ENCODE measurements around the gene CDKAL1.

The CDKAL1 gene

DNA sequence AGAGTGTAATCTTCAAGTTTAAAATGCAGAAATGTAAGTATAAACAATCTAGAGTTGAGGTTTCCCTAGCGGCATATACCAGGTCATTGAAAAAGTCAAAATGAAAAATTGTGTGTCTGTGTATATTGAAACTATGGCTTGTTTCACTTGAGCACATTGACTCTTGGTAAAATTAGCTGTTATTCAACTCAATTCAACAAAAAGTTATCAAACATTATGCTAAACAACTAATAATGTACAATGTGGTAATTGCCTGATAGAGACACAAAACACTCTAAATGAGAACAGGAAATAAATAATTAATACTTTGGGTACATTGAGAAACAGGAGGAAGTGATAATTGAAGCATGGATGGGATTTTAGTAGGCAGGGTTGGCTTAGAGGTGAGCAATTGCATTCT is 444.8 kb downstream of the CDKAL1 start:
- no peak for TF ChIP-seq CEBPB (IDR thresholded peaks at IDR 0.05)
- no peak for TF ChIP-seq EP300 (IDR thresholded peaks at IDR 0.05; ENCODE audit: borderline replicate concordance)
- no peak for TF ChIP-seq TEAD4 (IDR thresholded peaks at IDR 0.05)
- TF ChIP-seq, protein P1, sequence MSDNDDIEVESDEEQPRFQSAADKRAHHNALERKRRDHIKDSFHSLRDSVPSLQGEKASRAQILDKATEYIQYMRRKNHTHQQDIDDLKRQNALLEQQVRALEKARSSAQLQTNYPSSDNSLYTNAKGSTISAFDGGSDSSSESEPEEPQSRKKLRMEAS (IDR thresholded peaks at IDR 0.05) = no peak
- TF ChIP-seq, protein P2, sequence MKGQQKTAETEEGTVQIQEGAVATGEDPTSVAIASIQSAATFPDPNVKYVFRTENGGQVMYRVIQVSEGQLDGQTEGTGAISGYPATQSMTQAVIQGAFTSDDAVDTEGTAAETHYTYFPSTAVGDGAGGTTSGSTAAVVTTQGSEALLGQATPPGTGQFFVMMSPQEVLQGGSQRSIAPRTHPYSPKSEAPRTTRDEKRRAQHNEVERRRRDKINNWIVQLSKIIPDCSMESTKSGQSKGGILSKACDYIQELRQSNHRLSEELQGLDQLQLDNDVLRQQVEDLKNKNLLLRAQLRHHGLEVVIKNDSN (IDR thresholded peaks at IDR 0.05) = no peak
- no peak for TF ChIP-seq RAD21 (IDR thresholded peaks at IDR 0.05; ENCODE audit: low read depth)
- TF ChIP-seq ZBTB7A (IDR thresholded peaks at IDR 0.05; ENCODE audit: low read depth) = no peak
- TF ChIP-seq EGR1 (IDR thresholded peaks at IDR 0.05) = no peak
- no peak for TF ChIP-seq NFIC (IDR thresholded peaks at IDR 0.05)
- no peak for TF ChIP-seq TAF1 (IDR thresholded peaks at IDR 0.05; ENCODE audit: low read depth)
- no peak for TF ChIP-seq FOXM1 (IDR thresholded peaks at IDR 0.05; ENCODE audit: borderline replicate concordance, low read depth)
- TF ChIP-seq YY1 (IDR thresholded peaks at IDR 0.05; ENCODE audit: low read depth) = no peak
- TF ChIP-seq, protein P3, sequence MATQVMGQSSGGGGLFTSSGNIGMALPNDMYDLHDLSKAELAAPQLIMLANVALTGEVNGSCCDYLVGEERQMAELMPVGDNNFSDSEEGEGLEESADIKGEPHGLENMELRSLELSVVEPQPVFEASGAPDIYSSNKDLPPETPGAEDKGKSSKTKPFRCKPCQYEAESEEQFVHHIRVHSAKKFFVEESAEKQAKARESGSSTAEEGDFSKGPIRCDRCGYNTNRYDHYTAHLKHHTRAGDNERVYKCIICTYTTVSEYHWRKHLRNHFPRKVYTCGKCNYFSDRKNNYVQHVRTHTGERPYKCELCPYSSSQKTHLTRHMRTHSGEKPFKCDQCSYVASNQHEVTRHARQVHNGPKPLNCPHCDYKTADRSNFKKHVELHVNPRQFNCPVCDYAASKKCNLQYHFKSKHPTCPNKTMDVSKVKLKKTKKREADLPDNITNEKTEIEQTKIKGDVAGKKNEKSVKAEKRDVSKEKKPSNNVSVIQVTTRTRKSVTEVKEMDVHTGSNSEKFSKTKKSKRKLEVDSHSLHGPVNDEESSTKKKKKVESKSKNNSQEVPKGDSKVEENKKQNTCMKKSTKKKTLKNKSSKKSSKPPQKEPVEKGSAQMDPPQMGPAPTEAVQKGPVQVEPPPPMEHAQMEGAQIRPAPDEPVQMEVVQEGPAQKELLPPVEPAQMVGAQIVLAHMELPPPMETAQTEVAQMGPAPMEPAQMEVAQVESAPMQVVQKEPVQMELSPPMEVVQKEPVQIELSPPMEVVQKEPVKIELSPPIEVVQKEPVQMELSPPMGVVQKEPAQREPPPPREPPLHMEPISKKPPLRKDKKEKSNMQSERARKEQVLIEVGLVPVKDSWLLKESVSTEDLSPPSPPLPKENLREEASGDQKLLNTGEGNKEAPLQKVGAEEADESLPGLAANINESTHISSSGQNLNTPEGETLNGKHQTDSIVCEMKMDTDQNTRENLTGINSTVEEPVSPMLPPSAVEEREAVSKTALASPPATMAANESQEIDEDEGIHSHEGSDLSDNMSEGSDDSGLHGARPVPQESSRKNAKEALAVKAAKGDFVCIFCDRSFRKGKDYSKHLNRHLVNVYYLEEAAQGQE (IDR thresholded peaks at IDR 0.05; ENCODE audit: low read depth) = no peak
- no peak for TF ChIP-seq CREB1 (IDR thresholded peaks at IDR 0.05; ENCODE audit: low read depth)
- TF ChIP-seq TCF12 (IDR thresholded peaks at IDR 0.05; ENCODE audit: low read depth) = no peak

DNA sequence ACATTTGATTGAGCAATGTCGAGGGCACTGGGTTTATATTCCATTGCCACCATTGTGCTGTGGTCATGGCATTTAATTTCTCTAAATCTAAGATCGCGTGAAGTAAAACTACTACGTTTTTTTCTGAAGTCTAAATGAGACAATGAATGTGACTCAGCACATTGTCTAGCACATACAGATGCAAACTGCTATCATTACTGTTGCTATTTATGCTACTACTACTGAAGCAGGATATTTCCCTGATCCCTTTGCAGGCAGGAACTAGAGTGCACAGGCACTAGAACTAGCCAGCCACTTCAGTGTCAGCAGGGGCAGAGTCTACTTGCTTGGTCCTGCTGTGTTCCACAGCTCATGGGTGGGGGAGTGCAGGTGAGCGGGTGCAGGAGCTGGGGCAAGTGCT is 449.7 kb downstream of the CDKAL1 start:
- TF ChIP-seq TEAD4 (IDR thresholded peaks at IDR 0.05) (no peak), EP300 (IDR thresholded peaks at IDR 0.05; ENCODE audit: borderline replicate concordance) (no peak), ZBTB7A (IDR thresholded peaks at IDR 0.05; ENCODE audit: low read depth) (no peak), TAF1 (IDR thresholded peaks at IDR 0.05; ENCODE audit: low read depth) (no peak), TCF12 (IDR thresholded peaks at IDR 0.05; ENCODE audit: low read depth) (no peak), CEBPB (IDR thresholded peaks at IDR 0.05) (no peak), YY1 (IDR thresholded peaks at IDR 0.05; ENCODE audit: low read depth) (no peak), CREB1 (IDR thresholded peaks at IDR 0.05; ENCODE audit: low read depth) (no peak), FOXM1 (IDR thresholded peaks at IDR 0.05; ENCODE audit: borderline replicate concordance, low read depth) (no peak), EGR1 (IDR thresholded peaks at IDR 0.05) (no peak), RAD21 (IDR thresholded peaks at IDR 0.05; ENCODE audit: low read depth) (no peak), NFIC (IDR thresholded peaks at IDR 0.05) (no peak)
- TF ChIP-seq, protein P2 (IDR thresholded peaks at IDR 0.05) = no peak
- TF ChIP-seq, protein P3 (IDR thresholded peaks at IDR 0.05; ENCODE audit: low read depth) = no peak
- TF ChIP-seq, protein P1 (IDR thresholded peaks at IDR 0.05) = no peak

DNA sequence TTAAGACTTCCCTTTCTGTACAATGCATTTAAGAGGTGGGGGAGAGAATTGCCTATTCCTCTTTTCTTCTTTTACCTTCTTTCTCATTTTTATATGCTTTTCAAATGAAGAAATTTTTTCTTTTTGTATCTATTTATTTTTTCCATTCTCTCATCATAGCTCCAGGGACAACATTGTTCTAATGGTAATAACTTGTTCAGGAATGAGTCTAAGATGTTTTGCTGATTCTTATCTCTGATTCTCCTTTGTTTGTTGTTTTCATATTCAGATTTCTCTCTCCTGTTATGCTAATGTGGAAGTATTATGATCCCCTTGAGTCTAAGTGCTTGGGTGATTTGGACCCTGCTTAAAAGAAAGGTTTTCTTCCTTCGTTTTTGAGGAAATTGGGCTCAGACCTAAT is 451.6 kb downstream of the CDKAL1 start:
- TF ChIP-seq CREB1 (IDR thresholded peaks at IDR 0.05; ENCODE audit: low read depth) = no peak
- TF ChIP-seq FOXM1 (IDR thresholded peaks at IDR 0.05; ENCODE audit: borderline replicate concordance, low read depth) = no peak
- TF ChIP-seq CEBPB (IDR thresholded peaks at IDR 0.05) = no peak
- TF ChIP-seq, protein P2 (IDR thresholded peaks at IDR 0.05) = no peak
- TF ChIP-seq TCF12 (IDR thresholded peaks at IDR 0.05; ENCODE audit: low read depth) = no peak
- no peak for TF ChIP-seq RAD21 (IDR thresholded peaks at IDR 0.05; ENCODE audit: low read depth)
- TF ChIP-seq, protein P3 (IDR thresholded peaks at IDR 0.05; ENCODE audit: low read depth) = no peak
- no peak for TF ChIP-seq ZBTB7A (IDR thresholded peaks at IDR 0.05; ENCODE audit: low read depth)
- no peak for TF ChIP-seq NFIC (IDR thresholded peaks at IDR 0.05)
- no peak for TF ChIP-seq YY1 (IDR thresholded peaks at IDR 0.05; ENCODE audit: low read depth)
- no peak for TF ChIP-seq EGR1 (IDR thresholded peaks at IDR 0.05)
- TF ChIP-seq TEAD4 (IDR thresholded peaks at IDR 0.05) = no peak
- no peak for TF ChIP-seq EP300 (IDR thresholded peaks at IDR 0.05; ENCODE audit: borderline replicate concordance)
- TF ChIP-seq, protein P1 (IDR thresholded peaks at IDR 0.05) = no peak
- no peak for TF ChIP-seq TAF1 (IDR thresholded peaks at IDR 0.05; ENCODE audit: low read depth)
